GM18873 (cell line): ENCODE measurements around the gene ATXN7L1.

Experiments used
- ATAC-seq: cut with Tn5 transposase; IDR thresholded peaks from one replicate; pipeline ENCODE4 v1.9.1; 2021; ENCODE audit warnings: mild to moderate bottlenecking, moderate library complexity, moderate number of reproducible peaks; ENCODE audit not compliant: unreplicated experiment, low FRiP score

ATXN7L1 gene

GRCh38 chr7:105786520-105787470 lies 89.6 kb downstream of the ATXN7L1 start:
- ATAC-seq, result no peak

GRCh38 chr7:105782391-105783042 lies 93.9 kb downstream of the ATXN7L1 start:
- ATAC-seq, result no peak

GRCh38 chr7:105779856-105780780 lies 96.3 kb downstream of the ATXN7L1 start:
- no peak for ATAC-seq

- no peak for ATAC-seq
Measured at GRCh38 chr7:105778956-105779355, 97.4 kb downstream of the ATXN7L1 start.

- no peak for ATAC-seq
Measured at GRCh38 chr7:105776986-105777910, 99.2 kb downstream of the ATXN7L1 start.

GRCh38 chr7:105776068-105776790 lies 100.2 kb downstream of the ATXN7L1 start:
- no peak for ATAC-seq

GRCh38 chr7:105775580-105775979 lies 100.8 kb downstream of the ATXN7L1 start:
- ATAC-seq, result no peak

- ATAC-seq, result no peak
Measured at GRCh38 chr7:105773030-105773460, 103.4 kb downstream of the ATXN7L1 start.

- no peak for ATAC-seq
Measured at GRCh38 chr7:105769901-105770628, 106.3 kb downstream of the ATXN7L1 start.

GRCh38 chr7:105768898-105769507 lies 107.4 kb downstream of the ATXN7L1 start:
- ATAC-seq, result no peak

- ATAC-seq, result no peak
Measured at GRCh38 chr7:105768117-105768516, 108.3 kb downstream of the ATXN7L1 start.

- no peak for ATAC-seq
Measured at GRCh38 chr7:105766421-105767073, 109.9 kb downstream of the ATXN7L1 start.

- ATAC-seq, result no peak
Measured at GRCh38 chr7:105765846-105766245, 110.6 kb downstream of the ATXN7L1 start.

GRCh38 chr7:105764506-105764905 lies 111.9 kb downstream of the ATXN7L1 start:
- no peak for ATAC-seq

GRCh38 chr7:105760551-105761447 lies 115.6 kb downstream of the ATXN7L1 start:
- no peak for ATAC-seq
